ENCODE results near the gene WIPF2. TPM values are rescaled to one million over a fixed set of nuclear protein-coding genes. Genes with fewer than 3 reads are reported as not detected.
A peak's percentile ranks its signal among the peaks of the same experiment; 100 is the strongest.

Gene WIPF2
- total RNA-seq (2021; ENCODE audit: unreplicated experiment), result 30.4 TPM
- 19.2 and 19.5 TPM in 2 replicates for polyA plus RNA-seq (2012)
- Bru-seq, nascent RNA, result percentile 76 among the genes with signal in this experiment
- percentile 88 among the genes with signal in this experiment for BruChase-seq, experiment 1, labeled RNA remaining after a 6-hour chase
- BruChase-seq, experiment 2, labeled RNA remaining after a 2-hour chase, result percentile 90 among the genes with signal in this experiment
- long read RNA-seq, full-length matches to known transcripts, result 34 of 63 reads
- long read RNA-seq, partial matches to known transcripts, result 3 of 63 reads
- long read RNA-seq, other reads (novel, unspliced or antisense), result 26 of 63 reads

- Histone ChIP-seq H3K4me1 (ENCODE audit: control insufficient read depth in 1 of 2, insufficient read depth in 2 of 2, low read length in 2 of 2) (peaks cover 6 to 21% of the 10 kb centered on the region in 2 experiments), H3K9ac (ENCODE audit: low read length) (peak within 1 kb of the TSS; percentile 83), H4K20me1 (ENCODE audit: insufficient read depth) (0 out of 2 replicates have a peak, but pooled peaks cover 3% of the 10 kb centered on the region), H3K27ac (ENCODE audit: low read depth, low read length) (peak within 1 kb of the TSS; percentile 89), H3K4me3 (replicated peaks in 1 of 2; ENCODE audit: low read depth in 1 of 2, low read length in 2 of 2) (peak within 1 kb of the TSS; percentile 53 to 80), H2AFZ (ENCODE audit: low read depth, low read length, poor library complexity, severe bottlenecking) (peak within 1 kb of the TSS; percentile 59), H3K27me3 (ENCODE audit: insufficient read depth, low read length) (no peaks in the 10 kb centered on the region), H3K36me3 (ENCODE audit: control insufficient read depth in 1 of 2, insufficient read depth in 2 of 2, low read length in 2 of 2) (no peaks in the 10 kb centered on the region), H3K9me3 (ENCODE audit: control insufficient read depth in 1 of 2, insufficient read depth in 1 of 2, low read depth in 1 of 2, low read length in 2 of 2) (no peaks in the 10 kb centered on the region), H3K9me2 (ENCODE audit: insufficient read depth) (no peaks in the 10 kb centered on the region), H3K79me2 (ENCODE audit: insufficient read depth, low read length) (peaks cover 33% of the 10 kb centered on the region), H3K4me2 (ENCODE audit: low read length) (peak within 1 kb of the TSS; percentile 88)
- ChIA-PET CTCF (interaction anchor here (0.8 to 2.2 kb wide), 8 partner anchors 11 to 71 kb away, joined by 3 to 8 read pairs (median 3); no protein-coding TSS in a partner anchor), RAD21 (ENCODE audit: low non-redundant PET in 1 of 2, low total read pairs in 2 of 2, uncharacterized antibody in 2 of 2, unreplicated experiment in 2 of 2) (interaction anchor here in 1 of 2 experiments (0.6 kb wide), 1 partner anchor 118 kb away, joined by 3 read pairs; no protein-coding TSS in a partner anchor), POLR2A (interaction anchor here (0.6 to 1.6 kb wide), 5 partner anchors 10 to 316 kb away, joined by 3 to 6 read pairs (median 3); no protein-coding TSS in a partner anchor)
- BruUV-seq (replicated peaks), result TSS peak; percentile 77
- peak; percentile 89 for DNase-seq (ENCODE audit: low read depth, low spot score)
- peak; percentile 92 for ATAC-seq
- intact Hi-C loops (cut with micrococcal nuclease), result no loop called here
- TF ChIP-seq SP1 (IDR thresholded peaks at IDR 0.05; ENCODE audit: low read depth) (peak; percentile 42; the same call in 1 of the 2 replicates), ELF1 (IDR thresholded peaks at IDR 0.05; ENCODE audit: borderline replicate concordance, low read depth) (peak; percentile 97), JUND (IDR thresholded peaks at IDR 0.05) (no peak), POLR2AphosphoS5 (IDR thresholded peaks at IDR 0.05; ENCODE audit: low read depth, low read length) (no peak; the same call in none of the 2 replicates), SIN3A (IDR thresholded peaks at IDR 0.05; ENCODE audit: low read depth) (peak; percentile 46; the same call in 1 of the 2 replicates), ATF3 (IDR thresholded peaks at IDR 0.05) (no peak), CBX3 (IDR thresholded peaks at IDR 0.05; ENCODE audit: low read depth) (0 out of 2 replicates have a peak, but pooled peaks have one; percentile 13), EZH2 (IDR thresholded peaks at IDR 0.05) (no peak), CEBPB (IDR thresholded peaks at IDR 0.05; ENCODE audit: low read depth) (no peak), ZFX (IDR thresholded peaks at IDR 0.05) (no peak), SRF (IDR thresholded peaks at IDR 0.05; ENCODE audit: low read depth) (peak; percentile 40; the same call in 1 of the 2 replicates), ZNF274 (IDR thresholded peaks at IDR 0.05; ENCODE audit: low read depth, low read length) (no peak), MAX (IDR thresholded peaks at IDR 0.05) (no peak; the same call in 1 of the 2 replicates), TCF7L2 (IDR thresholded peaks at IDR 0.05; ENCODE audit: borderline replicate concordance, extremely low read depth, insufficient read depth, insufficient read length) (no peak)
- TF ChIP-seq, protein P1, sequence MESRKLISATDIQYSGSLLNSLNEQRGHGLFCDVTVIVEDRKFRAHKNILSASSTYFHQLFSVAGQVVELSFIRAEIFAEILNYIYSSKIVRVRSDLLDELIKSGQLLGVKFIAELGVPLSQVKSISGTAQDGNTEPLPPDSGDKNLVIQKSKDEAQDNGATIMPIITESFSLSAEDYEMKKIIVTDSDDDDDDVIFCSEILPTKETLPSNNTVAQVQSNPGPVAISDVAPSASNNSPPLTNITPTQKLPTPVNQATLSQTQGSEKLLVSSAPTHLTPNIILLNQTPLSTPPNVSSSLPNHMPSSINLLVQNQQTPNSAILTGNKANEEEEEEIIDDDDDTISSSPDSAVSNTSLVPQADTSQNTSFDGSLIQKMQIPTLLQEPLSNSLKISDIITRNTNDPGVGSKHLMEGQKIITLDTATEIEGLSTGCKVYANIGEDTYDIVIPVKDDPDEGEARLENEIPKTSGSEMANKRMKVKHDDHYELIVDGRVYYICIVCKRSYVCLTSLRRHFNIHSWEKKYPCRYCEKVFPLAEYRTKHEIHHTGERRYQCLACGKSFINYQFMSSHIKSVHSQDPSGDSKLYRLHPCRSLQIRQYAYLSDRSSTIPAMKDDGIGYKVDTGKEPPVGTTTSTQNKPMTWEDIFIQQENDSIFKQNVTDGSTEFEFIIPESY (IDR thresholded peaks at IDR 0.05; ENCODE audit: extremely low read depth, insufficient replicate concordance, low read length), result no peak
- TF ChIP-seq, protein P2, sequence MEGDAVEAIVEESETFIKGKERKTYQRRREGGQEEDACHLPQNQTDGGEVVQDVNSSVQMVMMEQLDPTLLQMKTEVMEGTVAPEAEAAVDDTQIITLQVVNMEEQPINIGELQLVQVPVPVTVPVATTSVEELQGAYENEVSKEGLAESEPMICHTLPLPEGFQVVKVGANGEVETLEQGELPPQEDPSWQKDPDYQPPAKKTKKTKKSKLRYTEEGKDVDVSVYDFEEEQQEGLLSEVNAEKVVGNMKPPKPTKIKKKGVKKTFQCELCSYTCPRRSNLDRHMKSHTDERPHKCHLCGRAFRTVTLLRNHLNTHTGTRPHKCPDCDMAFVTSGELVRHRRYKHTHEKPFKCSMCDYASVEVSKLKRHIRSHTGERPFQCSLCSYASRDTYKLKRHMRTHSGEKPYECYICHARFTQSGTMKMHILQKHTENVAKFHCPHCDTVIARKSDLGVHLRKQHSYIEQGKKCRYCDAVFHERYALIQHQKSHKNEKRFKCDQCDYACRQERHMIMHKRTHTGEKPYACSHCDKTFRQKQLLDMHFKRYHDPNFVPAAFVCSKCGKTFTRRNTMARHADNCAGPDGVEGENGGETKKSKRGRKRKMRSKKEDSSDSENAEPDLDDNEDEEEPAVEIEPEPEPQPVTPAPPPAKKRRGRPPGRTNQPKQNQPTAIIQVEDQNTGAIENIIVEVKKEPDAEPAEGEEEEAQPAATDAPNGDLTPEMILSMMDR (IDR thresholded peaks at IDR 0.05 in 2 of 3, conservative IDR thresholded peaks at IDR 0.05 in 1 of 3; ENCODE audit: borderline replicate concordance in 1 of 3, insufficient read depth in 1 of 3, low read depth in 2 of 3, low read length in 2 of 3), result peak in 2 of 3 experiments; percentile 54 to 79; a peak in 4 of 6 replicates
Observed at GRCh38 chr17:40218740-40219593, at the start of gene WIPF2. Gene WIPF2, plus strand, starts transcription at chr17:40219304. Its CDS starts 37,156 bp downstream, at chr17:40256460.

Data from HCT116 (cell line).